Kidney glomerular epithelial cell (primary cell): ENCODE measurements around the gene NUCB2.

Experiments used
- DNase-seq: peaks from one replicate; lab custom pipeline; 2025; lab: John Stamatoyannopoulos, UW

The NUCB2 gene

GRCh38 chr11:17268902-17269301 lies 7.6 kb upstream of the NUCB2 start:
- no peak for DNase-seq

- DNase-seq, result no peak
These were observed 3.7 kb upstream of the NUCB2 start for GRCh38 chr11:17272801-17273200.

- no peak for DNase-seq
These were observed 3.3 kb upstream of the NUCB2 start for GRCh38 chr11:17273211-17273610.

GRCh38 chr11:17273668-17274282 lies 2.8 kb upstream of the NUCB2 start:
- DNase-seq, result no peak

- no peak for DNase-seq
These were observed 921 bp upstream of the NUCB2 start for GRCh38 chr11:17275400-17276235.

- DNase-seq, result peak; percentile 31
These were observed 565 bp downstream of the NUCB2 start for GRCh38 chr11:17277024-17277584.

GRCh38 chr11:17280494-17281127 lies 4.1 kb downstream of the NUCB2 start:
- DNase-seq, result no peak

- no peak for DNase-seq
These were observed 9.8 kb downstream of the NUCB2 start for GRCh38 chr11:17286332-17286731.

GRCh38 chr11:17287058-17287457 lies 10.5 kb downstream of the NUCB2 start:
- no peak for DNase-seq

- no peak for DNase-seq
These were observed 15.2 kb downstream of the NUCB2 start for GRCh38 chr11:17291710-17292109.

GRCh38 chr11:17293311-17293710 lies 16.8 kb downstream of the NUCB2 start:
- DNase-seq, result no peak

- DNase-seq, result no peak
These were observed 17.5 kb downstream of the NUCB2 start for GRCh38 chr11:17294033-17294432.

- DNase-seq, result no peak
These were observed 20.5 kb downstream of the NUCB2 start for GRCh38 chr11:17296852-17297559.

- DNase-seq, result no peak
These were observed 21.8 kb downstream of the NUCB2 start for GRCh38 chr11:17298302-17298701.

GRCh38 chr11:17300372-17300771 lies 23.8 kb downstream of the NUCB2 start:
- no peak for DNase-seq

- no peak for DNase-seq
These were observed 37.1 kb downstream of the NUCB2 start for GRCh38 chr11:17313349-17314231.

- DNase-seq, result no peak
These were observed 37.7 kb downstream of the NUCB2 start for GRCh38 chr11:17314232-17314547.

- DNase-seq, result no peak
These were observed 38.4 kb downstream of the NUCB2 start for GRCh38 chr11:17314904-17315426.

GRCh38 chr11:17328871-17329494 lies 52.4 kb downstream of the NUCB2 start:
- DNase-seq, result no peak

- DNase-seq, result no peak
These were observed 55.1 kb downstream of the NUCB2 start for GRCh38 chr11:17331669-17332068.
